HEK293 (cell line): ENCODE results near the gene AK5.

Source experiments
- ZNF211 ChIP-seq: fragments of 450-650 bp; formaldehyde crosslinking; IDR thresholded peaks from 2 replicates; pipeline ENCODE4 v1.5.1; 2016; ENCODE audit warnings: low read depth, missing biosample characterization, missing genetic modification characterization
- TF ChIP-seq, protein P1 (sequence below): fragments of 450-650 bp; formaldehyde crosslinking; IDR thresholded peaks from 2 replicates; pipeline ENCODE4 v1.5.1; 2016; ENCODE audit warnings: missing biosample characterization, missing genetic modification characterization

DNA sequence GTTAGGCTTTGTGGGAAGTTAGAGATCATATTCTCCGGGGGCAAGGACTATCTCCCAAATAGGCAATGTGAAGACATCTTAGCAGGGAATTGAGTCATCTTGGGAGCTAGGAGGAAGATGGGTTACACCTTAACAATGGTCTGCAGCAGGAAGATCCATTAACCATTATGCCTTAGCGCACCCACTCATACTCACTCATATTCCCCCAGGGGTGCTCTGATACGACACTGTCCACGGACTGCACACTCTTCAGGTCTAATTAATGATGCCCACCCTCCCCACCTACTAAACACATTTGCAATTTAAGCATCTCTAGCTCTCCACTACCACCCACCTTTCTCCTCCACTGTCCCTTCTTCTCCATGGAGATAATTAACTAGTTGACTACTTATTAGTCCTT is 857 bp upstream of the AK5 start:
- TF ChIP-seq, protein P1, sequence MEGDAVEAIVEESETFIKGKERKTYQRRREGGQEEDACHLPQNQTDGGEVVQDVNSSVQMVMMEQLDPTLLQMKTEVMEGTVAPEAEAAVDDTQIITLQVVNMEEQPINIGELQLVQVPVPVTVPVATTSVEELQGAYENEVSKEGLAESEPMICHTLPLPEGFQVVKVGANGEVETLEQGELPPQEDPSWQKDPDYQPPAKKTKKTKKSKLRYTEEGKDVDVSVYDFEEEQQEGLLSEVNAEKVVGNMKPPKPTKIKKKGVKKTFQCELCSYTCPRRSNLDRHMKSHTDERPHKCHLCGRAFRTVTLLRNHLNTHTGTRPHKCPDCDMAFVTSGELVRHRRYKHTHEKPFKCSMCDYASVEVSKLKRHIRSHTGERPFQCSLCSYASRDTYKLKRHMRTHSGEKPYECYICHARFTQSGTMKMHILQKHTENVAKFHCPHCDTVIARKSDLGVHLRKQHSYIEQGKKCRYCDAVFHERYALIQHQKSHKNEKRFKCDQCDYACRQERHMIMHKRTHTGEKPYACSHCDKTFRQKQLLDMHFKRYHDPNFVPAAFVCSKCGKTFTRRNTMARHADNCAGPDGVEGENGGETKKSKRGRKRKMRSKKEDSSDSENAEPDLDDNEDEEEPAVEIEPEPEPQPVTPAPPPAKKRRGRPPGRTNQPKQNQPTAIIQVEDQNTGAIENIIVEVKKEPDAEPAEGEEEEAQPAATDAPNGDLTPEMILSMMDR (tag by site-specific recombination) = no peak
- no peak for TF ChIP-seq ZNF211 (tag by site-specific recombination)
